SK-N-SH treated with all-trans-retinoic acid at 6 μM for 48 hours (cell line): ENCODE results near the gene TST.
A peak's percentile ranks its signal among the peaks of the same experiment; 100 is the strongest.

ENCODE experiments used
- ATAC-seq: fragments of 200-7000 bp; cut with Tn5 transposase; 3 replicates; pipeline ENCODE4 v1.9.1; 2020; ENCODE audit warnings: mild to moderate bottlenecking, moderate library complexity
- ARNTL ChIP-seq: fragments of 450-650 bp; formaldehyde crosslinking; IDR thresholded peaks from 2 replicates; pipeline ENCODE4 v1.5.0; 2020; ENCODE audit warnings: low read depth, mild to moderate bottlenecking, moderate library complexity, borderline replicate concordance
- BACH2 ChIP-seq: fragments of 250-450 bp; sonication (Bioruptor Pico); IDR thresholded peaks from 2 replicates; pipeline ENCODE4 v1.9.0; 2021; ENCODE audit warnings: mild to moderate bottlenecking, borderline replicate concordance
- CSDC2 ChIP-seq: fragments of 250-450 bp; sonication (Bioruptor Pico); IDR thresholded peaks from 2 replicates; pipeline ENCODE4 v1.5.0; 2020; ENCODE audit warnings: mild to moderate bottlenecking, moderate library complexity
- ISL1 ChIP-seq: fragments of 250-450 bp; sonication (Bioruptor Pico); IDR thresholded peaks from 2 replicates; pipeline ENCODE4 v2.1.2; 2022; ENCODE audit warnings: mild to moderate bottlenecking, moderate library complexity
- RARB ChIP-seq: fragments of 250-450 bp; sonication (Bioruptor Pico); IDR thresholded peaks from 2 replicates; pipeline ENCODE4 v1.8.0; 2021; ENCODE audit warnings: mild to moderate bottlenecking, moderate library complexity
- SNAI2 ChIP-seq: fragments of 250-450 bp; sonication (Bioruptor Pico); IDR thresholded peaks from 2 replicates; pipeline ENCODE4 v1.5.0; 2020; ENCODE audit warnings: mild to moderate bottlenecking, moderate library complexity
- TCF4 ChIP-seq: fragments of 250-450 bp; sonication (Bioruptor Pico); IDR thresholded peaks from 2 replicates; pipeline ENCODE4 v1.8.0; 2021; ENCODE audit warnings: mild to moderate bottlenecking, moderate library complexity, borderline replicate concordance
- TOX ChIP-seq: fragments of 250-450 bp; sonication (Bioruptor Pico); IDR thresholded peaks from 2 replicates; pipeline ENCODE4 v1.8.0; 2021; ENCODE audit warnings: mild to moderate bottlenecking, moderate library complexity, borderline replicate concordance
- ZC3H10 ChIP-seq: fragments of 250-450 bp; sonication (Bioruptor Pico); IDR thresholded peaks from 2 replicates; pipeline ENCODE4 v1.5.1; 2021; ENCODE audit warnings: mild to moderate bottlenecking, moderate library complexity
- ZFP30 ChIP-seq: fragments of 450-650 bp; formaldehyde crosslinking; IDR thresholded peaks from 2 replicates; pipeline ENCODE4 v1.5.0; 2022; ENCODE audit warnings: mild to moderate bottlenecking, moderate library complexity
- ZNF565 ChIP-seq: fragments of 450-650 bp; formaldehyde crosslinking; conservative IDR thresholded peaks from 2 replicates; pipeline ENCODE4 v1.5.0; 2020; ENCODE audit warnings: low read depth, mild to moderate bottlenecking, moderate library complexity
- ZNF70 ChIP-seq: fragments of 450-650 bp; formaldehyde crosslinking; IDR thresholded peaks from 2 replicates; pipeline ENCODE4 v1.5.0; 2020; ENCODE audit warnings: mild to moderate bottlenecking, moderate library complexity
- ZNF8 ChIP-seq: fragments of 450-650 bp; formaldehyde crosslinking; IDR thresholded peaks from 2 replicates; pipeline ENCODE4 v1.5.0; 2020; ENCODE audit warnings: mild to moderate bottlenecking, moderate library complexity
- TF ChIP-seq, protein P1 (sequence below): fragments of 250-450 bp; sonication (Bioruptor Pico); IDR thresholded peaks from 2 replicates; pipeline ENCODE4 v1.8.0; 2020; ENCODE audit warnings: mild to moderate bottlenecking, moderate library complexity, borderline replicate concordance
- TF ChIP-seq, protein P2 (sequence below): fragments of 250-450 bp; sonication (Bioruptor Pico); IDR thresholded peaks from 2 replicates; pipeline ENCODE4 v1.5.0; 2020; ENCODE audit warnings: mild to moderate bottlenecking, moderate library complexity
- TF ChIP-seq, protein P3 (sequence below): fragments of 250-450 bp; sonication (Bioruptor Pico); IDR thresholded peaks from 2 replicates; pipeline ENCODE4 v1.5.1; 2021; ENCODE audit warnings: mild to moderate bottlenecking, moderate library complexity
- TF ChIP-seq, protein P4 (sequence below): fragments of 250-450 bp; sonication (Bioruptor Pico); IDR thresholded peaks from 2 replicates; pipeline ENCODE4 v1.5.1; 2020; ENCODE audit warnings: low read depth, mild to moderate bottlenecking, moderate library complexity
- TF ChIP-seq, protein P5 (sequence below): fragments of 250-450 bp; sonication (Bioruptor Pico); IDR thresholded peaks from 2 replicates; pipeline ENCODE4 v1.8.0; 2021; ENCODE audit warnings: low read depth, mild to moderate bottlenecking, moderate library complexity, borderline replicate concordance

The TST gene

DNA sequence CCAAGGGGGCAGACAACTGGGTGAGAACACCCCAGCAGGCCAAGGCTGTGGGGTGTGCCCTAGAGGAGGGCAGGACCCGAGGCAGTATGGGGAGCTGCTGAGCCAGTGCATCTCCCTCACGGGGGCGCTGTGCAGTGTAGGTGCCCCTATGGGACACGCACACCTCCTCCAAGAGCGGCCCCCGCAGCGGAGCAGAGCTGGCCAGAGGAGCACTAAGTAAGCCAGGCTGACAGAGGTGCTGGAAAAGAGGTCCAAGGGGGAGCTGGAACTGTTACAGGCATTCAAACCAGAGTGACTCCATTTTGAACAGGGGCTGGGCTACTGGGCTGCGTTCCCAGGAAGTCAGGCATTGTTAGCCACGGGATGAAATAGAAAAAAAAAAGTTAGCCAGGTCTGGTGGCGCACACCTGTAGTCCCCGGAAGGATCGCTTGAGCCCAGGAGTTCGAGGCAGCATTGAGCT, 41.8 kb downstream of the TST start:
- peak; percentile 86 for ATAC-seq
- TF ChIP-seq, protein P1, sequence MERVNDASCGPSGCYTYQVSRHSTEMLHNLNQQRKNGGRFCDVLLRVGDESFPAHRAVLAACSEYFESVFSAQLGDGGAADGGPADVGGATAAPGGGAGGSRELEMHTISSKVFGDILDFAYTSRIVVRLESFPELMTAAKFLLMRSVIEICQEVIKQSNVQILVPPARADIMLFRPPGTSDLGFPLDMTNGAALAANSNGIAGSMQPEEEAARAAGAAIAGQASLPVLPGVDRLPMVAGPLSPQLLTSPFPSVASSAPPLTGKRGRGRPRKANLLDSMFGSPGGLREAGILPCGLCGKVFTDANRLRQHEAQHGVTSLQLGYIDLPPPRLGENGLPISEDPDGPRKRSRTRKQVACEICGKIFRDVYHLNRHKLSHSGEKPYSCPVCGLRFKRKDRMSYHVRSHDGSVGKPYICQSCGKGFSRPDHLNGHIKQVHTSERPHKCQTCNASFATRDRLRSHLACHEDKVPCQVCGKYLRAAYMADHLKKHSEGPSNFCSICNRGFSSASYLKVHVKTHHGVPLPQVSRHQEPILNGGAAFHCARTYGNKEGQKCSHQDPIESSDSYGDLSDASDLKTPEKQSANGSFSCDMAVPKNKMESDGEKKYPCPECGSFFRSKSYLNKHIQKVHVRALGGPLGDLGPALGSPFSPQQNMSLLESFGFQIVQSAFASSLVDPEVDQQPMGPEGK (CRISPR knock-in tag) = no peak
- TF ChIP-seq ZNF565 (no peak), CSDC2 (peak; percentile 55; the same call in 1 of the 2 replicates), SNAI2 (CRISPR knock-in tag) (0 out of 2 replicates have a peak, but pooled peaks have one; percentile 24)
- TF ChIP-seq, protein P2, sequence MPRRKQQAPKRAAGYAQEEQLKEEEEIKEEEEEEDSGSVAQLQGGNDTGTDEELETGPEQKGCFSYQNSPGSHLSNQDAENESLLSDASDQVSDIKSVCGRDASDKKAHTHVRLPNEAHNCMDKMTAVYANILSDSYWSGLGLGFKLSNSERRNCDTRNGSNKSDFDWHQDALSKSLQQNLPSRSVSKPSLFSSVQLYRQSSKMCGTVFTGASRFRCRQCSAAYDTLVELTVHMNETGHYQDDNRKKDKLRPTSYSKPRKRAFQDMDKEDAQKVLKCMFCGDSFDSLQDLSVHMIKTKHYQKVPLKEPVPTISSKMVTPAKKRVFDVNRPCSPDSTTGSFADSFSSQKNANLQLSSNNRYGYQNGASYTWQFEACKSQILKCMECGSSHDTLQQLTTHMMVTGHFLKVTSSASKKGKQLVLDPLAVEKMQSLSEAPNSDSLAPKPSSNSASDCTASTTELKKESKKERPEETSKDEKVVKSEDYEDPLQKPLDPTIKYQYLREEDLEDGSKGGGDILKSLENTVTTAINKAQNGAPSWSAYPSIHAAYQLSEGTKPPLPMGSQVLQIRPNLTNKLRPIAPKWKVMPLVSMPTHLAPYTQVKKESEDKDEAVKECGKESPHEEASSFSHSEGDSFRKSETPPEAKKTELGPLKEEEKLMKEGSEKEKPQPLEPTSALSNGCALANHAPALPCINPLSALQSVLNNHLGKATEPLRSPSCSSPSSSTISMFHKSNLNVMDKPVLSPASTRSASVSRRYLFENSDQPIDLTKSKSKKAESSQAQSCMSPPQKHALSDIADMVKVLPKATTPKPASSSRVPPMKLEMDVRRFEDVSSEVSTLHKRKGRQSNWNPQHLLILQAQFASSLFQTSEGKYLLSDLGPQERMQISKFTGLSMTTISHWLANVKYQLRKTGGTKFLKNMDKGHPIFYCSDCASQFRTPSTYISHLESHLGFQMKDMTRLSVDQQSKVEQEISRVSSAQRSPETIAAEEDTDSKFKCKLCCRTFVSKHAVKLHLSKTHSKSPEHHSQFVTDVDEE (CRISPR knock-in tag) = 0 out of 2 replicates have a peak, but pooled peaks have one; percentile 20

DNA sequence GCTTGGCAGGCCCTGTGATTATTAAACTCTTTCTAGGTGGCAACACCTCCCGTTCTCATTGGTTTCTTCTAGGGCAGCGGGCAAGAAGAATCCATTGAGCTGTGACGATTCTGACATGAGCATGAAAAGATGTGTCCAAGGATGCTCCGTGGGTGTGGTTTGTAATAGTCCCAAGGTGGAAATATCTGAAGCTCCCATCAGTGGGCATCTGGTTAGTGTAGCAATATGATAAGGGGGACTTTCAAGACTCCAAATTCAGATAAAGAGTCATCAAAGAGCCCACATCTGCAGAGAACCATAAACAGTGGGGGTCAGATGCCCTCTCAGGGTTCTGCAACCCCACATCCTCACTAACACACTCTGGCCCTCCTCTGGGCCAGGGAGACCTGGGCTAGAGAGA, 42.6 kb downstream of the TST start:
- no peak for ATAC-seq
- TF ChIP-seq TCF4 = no peak
- TF ChIP-seq, protein P3, sequence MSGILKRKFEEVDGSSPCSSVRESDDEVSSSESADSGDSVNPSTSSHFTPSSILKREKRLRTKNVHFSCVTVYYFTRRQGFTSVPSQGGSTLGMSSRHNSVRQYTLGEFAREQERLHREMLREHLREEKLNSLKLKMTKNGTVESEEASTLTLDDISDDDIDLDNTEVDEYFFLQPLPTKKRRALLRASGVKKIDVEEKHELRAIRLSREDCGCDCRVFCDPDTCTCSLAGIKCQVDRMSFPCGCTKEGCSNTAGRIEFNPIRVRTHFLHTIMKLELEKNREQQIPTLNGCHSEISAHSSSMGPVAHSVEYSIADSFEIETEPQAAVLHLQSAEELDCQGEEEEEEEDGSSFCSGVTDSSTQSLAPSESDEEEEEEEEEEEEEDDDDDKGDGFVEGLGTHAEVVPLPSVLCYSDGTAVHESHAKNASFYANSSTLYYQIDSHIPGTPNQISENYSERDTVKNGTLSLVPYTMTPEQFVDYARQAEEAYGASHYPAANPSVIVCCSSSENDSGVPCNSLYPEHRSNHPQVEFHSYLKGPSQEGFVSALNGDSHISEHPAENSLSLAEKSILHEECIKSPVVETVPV (CRISPR knock-in tag) = no peak
- TF ChIP-seq ISL1 (CRISPR knock-in tag) = no peak
- TF ChIP-seq CSDC2 = no peak
- no peak for TF ChIP-seq ZNF70 (CRISPR knock-in tag)
- TF ChIP-seq, protein P1 (CRISPR knock-in tag) = no peak
- no peak for TF ChIP-seq ZC3H10 (CRISPR knock-in tag)
- no peak for TF ChIP-seq ZFP30 (CRISPR knock-in tag)
- TF ChIP-seq RARB = no peak
- no peak for TF ChIP-seq ZNF8
- TF ChIP-seq ZNF565 = no peak
- TF ChIP-seq, protein P4, sequence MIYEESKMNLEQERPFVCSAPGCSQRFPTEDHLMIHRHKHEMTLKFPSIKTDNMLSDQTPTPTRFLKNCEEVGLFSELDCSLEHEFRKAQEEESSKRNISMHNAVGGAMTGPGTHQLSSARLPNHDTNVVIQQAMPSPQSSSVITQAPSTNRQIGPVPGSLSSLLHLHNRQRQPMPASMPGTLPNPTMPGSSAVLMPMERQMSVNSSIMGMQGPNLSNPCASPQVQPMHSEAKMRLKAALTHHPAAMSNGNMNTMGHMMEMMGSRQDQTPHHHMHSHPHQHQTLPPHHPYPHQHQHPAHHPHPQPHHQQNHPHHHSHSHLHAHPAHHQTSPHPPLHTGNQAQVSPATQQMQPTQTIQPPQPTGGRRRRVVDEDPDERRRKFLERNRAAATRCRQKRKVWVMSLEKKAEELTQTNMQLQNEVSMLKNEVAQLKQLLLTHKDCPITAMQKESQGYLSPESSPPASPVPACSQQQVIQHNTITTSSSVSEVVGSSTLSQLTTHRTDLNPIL (CRISPR knock-in tag) = no peak
- TF ChIP-seq BACH2 (CRISPR knock-in tag) = no peak
- TF ChIP-seq ARNTL (CRISPR knock-in tag) = no peak
- TF ChIP-seq, protein P5, sequence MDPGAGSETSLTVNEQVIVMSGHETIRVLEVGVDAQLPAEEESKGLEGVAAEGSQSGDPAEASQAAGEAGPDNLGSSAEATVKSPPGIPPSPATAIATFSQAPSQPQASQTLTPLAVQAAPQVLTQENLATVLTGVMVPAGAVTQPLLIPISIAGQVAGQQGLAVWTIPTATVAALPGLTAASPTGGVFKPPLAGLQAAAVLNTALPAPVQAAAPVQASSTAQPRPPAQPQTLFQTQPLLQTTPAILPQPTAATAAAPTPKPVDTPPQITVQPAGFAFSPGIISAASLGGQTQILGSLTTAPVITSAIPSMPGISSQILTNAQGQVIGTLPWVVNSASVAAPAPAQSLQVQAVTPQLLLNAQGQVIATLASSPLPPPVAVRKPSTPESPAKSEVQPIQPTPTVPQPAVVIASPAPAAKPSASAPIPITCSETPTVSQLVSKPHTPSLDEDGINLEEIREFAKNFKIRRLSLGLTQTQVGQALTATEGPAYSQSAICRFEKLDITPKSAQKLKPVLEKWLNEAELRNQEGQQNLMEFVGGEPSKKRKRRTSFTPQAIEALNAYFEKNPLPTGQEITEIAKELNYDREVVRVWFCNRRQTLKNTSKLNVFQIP = no peak

DNA sequence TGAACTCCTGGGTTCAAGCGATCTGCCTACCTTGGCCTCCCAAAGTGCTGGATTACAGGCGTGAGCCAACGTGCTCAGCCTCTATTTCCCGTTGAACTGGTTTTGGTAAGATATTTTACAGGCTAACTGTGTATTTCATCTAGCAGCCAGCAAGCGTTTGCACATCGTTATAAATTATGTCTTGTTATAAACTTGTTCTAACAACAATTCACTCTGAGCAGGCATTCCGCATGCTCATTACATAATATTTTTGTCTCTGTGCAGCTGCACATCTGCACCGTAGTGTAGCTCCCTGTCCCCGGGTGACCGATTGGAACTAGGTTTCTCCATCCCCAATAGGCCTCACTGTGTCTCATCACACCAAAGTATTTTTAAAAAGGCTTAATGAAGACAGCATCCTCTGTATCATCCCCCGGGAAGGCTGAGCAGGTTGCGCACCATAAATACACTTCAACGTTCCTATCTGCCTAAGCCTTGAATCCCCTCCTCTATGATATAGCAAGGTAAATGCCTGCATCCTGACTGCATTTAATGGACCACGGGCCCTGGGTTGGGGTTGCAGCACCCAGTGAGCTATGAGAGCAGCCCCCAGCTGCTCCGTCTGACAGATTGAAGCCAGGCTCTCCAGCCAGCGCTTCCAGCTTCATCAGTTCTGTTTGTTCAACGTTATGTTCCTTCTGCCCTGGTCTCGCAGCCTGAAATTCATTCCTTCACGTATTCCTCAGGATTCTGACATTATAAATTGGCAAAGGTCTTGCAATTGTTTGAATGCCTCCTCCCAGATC, 47.7 kb downstream of the TST start:
- ATAC-seq = no peak
- TF ChIP-seq, protein P5 = no peak
- no peak for TF ChIP-seq ZC3H10 (CRISPR knock-in tag)
- TF ChIP-seq ZNF565 = no peak
- no peak for TF ChIP-seq TOX
- no peak for TF ChIP-seq SNAI2 (CRISPR knock-in tag)
- no peak for TF ChIP-seq ISL1 (CRISPR knock-in tag)
- TF ChIP-seq RARB = no peak
- TF ChIP-seq BACH2 (CRISPR knock-in tag) = no peak
- no peak for TF ChIP-seq ZNF8
- TF ChIP-seq, all 23 proteins: peak for 0
